HepG2 (cell line): ENCODE data around the gene KLHDC4. TPM values are rescaled to one million over a fixed set of nuclear protein-coding genes. Genes with fewer than 3 reads are reported as not detected.
A peak's percentile ranks its signal among the peaks of the same experiment; 100 is the strongest.

Experiments used
- ARNT ChIP-seq: fragments of 450-650 bp; IDR thresholded peaks from 2 replicates; pipeline ENCODE4 v1.6.1; 2017
- ETV5 ChIP-seq: IDR thresholded peaks from 2 replicates; pipeline ENCODE4 v1.6.1; 2018; ENCODE audit warnings: missing biosample characterization, missing genetic modification reagents, inconsistent platforms, borderline replicate concordance
- FOXA1 ChIP-seq, 2 experiments: fragments of 450-650 bp in 1 of 2; sonication (generic) in 1 of 2; formaldehyde crosslinking in 1 of 2; IDR thresholded peaks; 2 replicates each; pipeline versions ENCODE4 v1.4.0 to v1.6.1; 2016 to 2020; ENCODE audit warnings: missing genetic modification reagents in 1 of 2
- HMGXB4 ChIP-seq, 2 experiments: sonication (generic) in 1 of 2; formaldehyde crosslinking in 1 of 2; IDR thresholded peaks; 2 replicates each; pipeline versions ENCODE4 v1.4.0 to v1.6.1; 2018 to 2020; ENCODE audit warnings: missing genetic modification reagents in 2 of 2, borderline replicate concordance in 1 of 2, low read depth in 1 of 2, mild to moderate bottlenecking in 1 of 2, missing biosample characterization in 1 of 2
- LRRFIP1 ChIP-seq: sonication (generic); formaldehyde crosslinking; conservative IDR thresholded peaks from 2 replicates; pipeline ENCODE4 v1.4.0; 2020; ENCODE audit warnings: missing genetic modification reagents
- MAZ ChIP-seq, 2 experiments: sonication (generic) in 1 of 2; formaldehyde crosslinking in 1 of 2; IDR thresholded peaks; 2 replicates each; pipeline versions ENCODE4 v1.5.0 to v1.6.1; 2012 to 2020; ENCODE audit warnings: low read depth in 2 of 2, mild to moderate bottlenecking in 2 of 2, borderline replicate concordance in 1 of 2, improper control_type of control experiment in 1 of 2, low read length in 1 of 2, missing genetic modification reagents in 1 of 2, moderate library complexity in 1 of 2
- NFE2L2 ChIP-seq: fragments of 150-350 bp; IDR thresholded peaks from 2 replicates; pipeline ENCODE4 v1.6.1; 2014; ENCODE audit warnings: low read length
- NKX3-1 ChIP-seq: sonication (generic); formaldehyde crosslinking; IDR thresholded peaks from 2 replicates; pipeline ENCODE4 v1.5.0; 2020; ENCODE audit warnings: missing genetic modification reagents
- ONECUT2 ChIP-seq: sonication (generic); formaldehyde crosslinking; IDR thresholded peaks from 2 replicates; pipeline ENCODE4 v1.4.0; 2020; ENCODE audit warnings: missing genetic modification reagents
- SKI ChIP-seq: fragments of 450-650 bp; IDR thresholded peaks from one replicate; pipeline ENCODE4 v1.6.1; 2018; ENCODE audit warnings: mild to moderate bottlenecking; ENCODE audit not compliant: partially characterized antibody
- SMAD1 ChIP-seq: sonication (generic); formaldehyde crosslinking; IDR thresholded peaks from 2 replicates; pipeline ENCODE4 v1.4.0; 2020; ENCODE audit warnings: missing genetic modification reagents, low read depth, mild to moderate bottlenecking, borderline replicate concordance
- SMAD9 ChIP-seq: sonication (generic); formaldehyde crosslinking; IDR thresholded peaks from 2 replicates; pipeline ENCODE4 v1.5.1; 2020; ENCODE audit warnings: mild to moderate bottlenecking, missing genetic modification reagents
- SOX5 ChIP-seq: IDR thresholded peaks from 2 replicates; pipeline ENCODE4 v1.6.1; 2016; ENCODE audit warnings: borderline replicate concordance
- STAG1 ChIP-seq: sonication (generic); formaldehyde crosslinking; IDR thresholded peaks from 2 replicates; pipeline ENCODE4 v1.4.0; 2020; ENCODE audit warnings: missing genetic modification reagents
- ZFX ChIP-seq: sonication (generic); formaldehyde crosslinking; IDR thresholded peaks from 2 replicates; pipeline ENCODE4 v1.4.0; 2020; ENCODE audit warnings: mild to moderate bottlenecking, low read depth, missing genetic modification reagents, moderate library complexity
- ZKSCAN5 ChIP-seq: sonication (generic); formaldehyde crosslinking; IDR thresholded peaks from 2 replicates; pipeline ENCODE4 v1.5.1; 2020; ENCODE audit warnings: mild to moderate bottlenecking, missing genetic modification reagents
- ZNF256 ChIP-seq: sonication (generic); formaldehyde crosslinking; conservative IDR thresholded peaks from 2 replicates; pipeline ENCODE4 v1.4.0; 2020; ENCODE audit warnings: missing genetic modification reagents
- ZNF263 ChIP-seq: sonication (generic); formaldehyde crosslinking; IDR thresholded peaks from 2 replicates; pipeline ENCODE4 v1.4.0; 2020; ENCODE audit warnings: missing genetic modification reagents
- ZNF337 ChIP-seq: sonication (generic); formaldehyde crosslinking; IDR thresholded peaks from 2 replicates; pipeline ENCODE4 v1.5.1; 2020; ENCODE audit warnings: missing genetic modification reagents, low read depth, mild to moderate bottlenecking, borderline replicate concordance
- ZNF414 ChIP-seq: sonication (generic); formaldehyde crosslinking; IDR thresholded peaks from 2 replicates; pipeline ENCODE4 v1.5.0; 2020; ENCODE audit warnings: missing genetic modification reagents
- ZNF773 ChIP-seq: sonication (generic); formaldehyde crosslinking; IDR thresholded peaks from 2 replicates; pipeline ENCODE4 v1.4.0; 2020; ENCODE audit warnings: missing genetic modification reagents, borderline replicate concordance
- ZNF784 ChIP-seq: sonication (generic); formaldehyde crosslinking; IDR thresholded peaks from 2 replicates; pipeline ENCODE4 v1.5.1; 2020; ENCODE audit warnings: missing genetic modification reagents, mild to moderate bottlenecking, borderline replicate concordance
- polyA plus RNA-seq, 8 experiments: library from polyadenylated mRNA; depleted of rRNA in 3 of 8; stranded (reverse) in 7 of 8; unstranded in 1 of 8; fragments of >200 nt; fragmentation: Illumina TruSeq in 4 of 8; extraction: Trizol in 4 of 8; gene quantifications; 2 replicates each; pipeline versions ENCODE4 v1.2.1 to v1.2.3, GENCODE V29; 2011 to 2016; ENCODE audit warnings: low read depth in 4 of 8, missing spikeins in 1 of 8, mixed read lengths in 1 of 8; ENCODE audit not compliant: insufficient read depth in 1 of 8
- total RNA-seq, 5 experiments: library from RNA; depleted of rRNA; stranded (reverse); fragments of >200 nt; fragmentation: Illumina TruSeq; extraction: Trizol; gene quantifications; 2 replicates each; pipeline ENCODE4 v1.2.3, GENCODE V29; 2016; ENCODE audit warnings: low read depth in 1 of 5

Gene KLHDC4
- total and polyA plus RNA-seq, 2 of the 13 experiments (the other 11 are each of a cell fraction or from before 2014, with no cell fraction given), result 18.7 to 31.8 TPM

- TF ChIP-seq ZNF414 (no peak; the same call in 1 of the 2 replicates), ZNF773 (CRISPR knock-in tag) (peak; percentile 33; the same call in 1 of the 2 replicates), ZNF263 (CRISPR knock-in tag) (no peak; the same call in none of the 2 replicates), ZKSCAN5 (CRISPR knock-in tag) (no peak), NKX3-1 (peak; percentile 86; the same call in 1 of the 2 replicates), SKI (peak; percentile 38), SMAD1 (CRISPR knock-in tag) (no peak), NFE2L2 (peak; percentile 51; the same call in 1 of the 2 replicates), ONECUT2 (CRISPR knock-in tag) (no peak; the same call in 1 of the 2 replicates), ZFX (CRISPR knock-in tag) (peak; percentile 55; the same call in 1 of the 2 replicates), ARNT (no peak), ETV5 (peak; percentile 41; the same call in 1 of the 2 replicates), LRRFIP1 (CRISPR knock-in tag) (no peak), SOX5 (CRISPR knock-in tag) (peak; percentile 64; the same call in 1 of the 2 replicates), FOXA1 (IDR thresholded peaks at IDR 0.05) (0 out of 2 replicates have a peak, but pooled peaks have one; percentile 16), FOXA1 (CRISPR knock-in tag; IDR thresholded peaks at IDR 0.05) (peak; percentile 93), ZNF256 (CRISPR knock-in tag) (no peak; the same call in 1 of the 2 replicates), MAZ (IDR thresholded peaks at IDR 0.05; ENCODE audit: borderline replicate concordance, low read depth, low read length) (no peak), MAZ (CRISPR knock-in tag; IDR thresholded peaks at IDR 0.05; ENCODE audit: low read depth) (peak; percentile 73; the same call in 1 of the 2 replicates), SMAD9 (CRISPR knock-in tag) (peak; percentile 75; the same call in 1 of the 2 replicates), STAG1 (CRISPR knock-in tag) (0 out of 2 replicates have a peak, but pooled peaks have one; percentile 14), ZNF784 (CRISPR knock-in tag) (0 out of 2 replicates have a peak, but pooled peaks have one; percentile 46), HMGXB4 (CRISPR knock-in tag; IDR thresholded peaks at IDR 0.05; ENCODE audit: borderline replicate concordance in 1 of 2, low read depth in 1 of 2) (peak in 1 of 2 experiments; percentile 62; a peak in 3 of 4 replicates), ZNF337 (CRISPR knock-in tag) (no peak)
Observed at GRCh38 chr16:87789437-87790291, 23.9 kb upstream of the KLHDC4 start (continued).
